Measurements from ENCODE around the gene KCNE3. TPM values are rescaled to one million over a fixed set of nuclear protein-coding genes. Genes with fewer than 3 reads are reported as not detected.
"Not testable (repeated sequence)": the region's sequence is repeated elsewhere in the genome, so short reads cannot be mapped to it uniquely, and the experiment has no call there.

The KCNE3 gene
- total RNA-seq, 6 experiments from 2014 or later: 0.09 TPM; not detected in 5

- peak; percentile 37 for DNase-seq
These were observed 50.0 kb downstream of the KCNE3 start for GRCh38 chr11:74417379-74417804.

GRCh38 chr11:74416974-74417373, 50.4 kb downstream of the KCNE3 start:
- H3K4me3 Mint-ChIP-seq; DNase-seq; H3K27me3 Mint-ChIP-seq (ENCODE audit: insufficient read depth); H3K9me3 Mint-ChIP-seq; H3K27ac Mint-ChIP-seq; H3K36me3 Mint-ChIP-seq (ENCODE audit: low read depth): not testable (repeated sequence)
- peaks cover 23% of the 10 kb centered on the region for H3K4me1 Mint-ChIP-seq (ENCODE audit: low read depth)

More at GRCh38 chr11:74417379-74417804, 50.0 kb downstream of the KCNE3 start:
- no peak for TF ChIP-seq CTCF (IDR thresholded peaks at IDR 0.05)
- H3K9me3 Mint-ChIP-seq: no peaks in the 10 kb centered on the region
- peaks cover 4% of the 10 kb centered on the region for H3K27me3 Mint-ChIP-seq (ENCODE audit: insufficient read depth)
- H3K4me1 Mint-ChIP-seq (ENCODE audit: low read depth): peaks cover 23% of the 10 kb centered on the region
- H3K4me3 Mint-ChIP-seq: no peak overlapping the region
- H3K27ac Mint-ChIP-seq: no peak overlapping the region
- H3K36me3 Mint-ChIP-seq (ENCODE audit: low read depth): no peaks in the 10 kb centered on the region

GRCh38 chr11:74412733-74413359, 54.5 kb downstream of the KCNE3 start:
- Mint-ChIP-seq H3K27ac (no peak overlapping the region), H3K4me3 (no peak overlapping the region), H3K9me3 (no peaks in the 10 kb centered on the region), H3K4me1 (ENCODE audit: low read depth) (peaks cover 7% of the 10 kb centered on the region; the same call in 1 of the 2 replicates), H3K36me3 (ENCODE audit: low read depth) (no peaks in the 10 kb centered on the region), H3K27me3 (ENCODE audit: insufficient read depth) (peaks cover 17% of the 10 kb centered on the region)
- DNase-seq: no peak
- no peak for TF ChIP-seq CTCF (IDR thresholded peaks at IDR 0.05)

- Mint-ChIP-seq H3K27ac (no peak overlapping the region), H3K36me3 (ENCODE audit: low read depth) (no peaks in the 10 kb centered on the region), H3K27me3 (ENCODE audit: insufficient read depth) (peaks cover 18% of the 10 kb centered on the region), H3K4me1 (ENCODE audit: low read depth) (peaks cover 2% of the 10 kb centered on the region; the same call in 1 of the 2 replicates), H3K9me3 (no peaks in the 10 kb centered on the region), H3K4me3 (no peak overlapping the region)
- DNase-seq: no peak
- no peak for TF ChIP-seq CTCF (IDR thresholded peaks at IDR 0.05)
These were observed 55.0 kb downstream of the KCNE3 start for GRCh38 chr11:74412321-74412720.

GRCh38 chr11:74409633-74410032, 57.7 kb downstream of the KCNE3 start:
- no peak for TF ChIP-seq CTCF (IDR thresholded peaks at IDR 0.05)
- H3K36me3 Mint-ChIP-seq (ENCODE audit: low read depth): no peaks in the 10 kb centered on the region
- peaks cover 26% of the 10 kb centered on the region for H3K27me3 Mint-ChIP-seq (ENCODE audit: insufficient read depth)
- H3K4me1 Mint-ChIP-seq (ENCODE audit: low read depth): no peaks in the 10 kb centered on the region; the same call in 1 of the 2 replicates
- H3K27ac Mint-ChIP-seq: no peak overlapping the region
- H3K4me3 Mint-ChIP-seq: no peak overlapping the region
- DNase-seq: no peak
- no peaks in the 10 kb centered on the region for H3K9me3 Mint-ChIP-seq

Other genes with a start within 250 kb of the KCNE3 start
- 1 to 10 TPM in 4 of 6 experiments, under 1 TPM in 2; 0.94 to 5.2 (median 1.1) TPM for gene P4HA3, start 155.9 kb downstream of the KCNE3 start, total RNA-seq (2021; fragmentation: NEBNext Ultra II Directional; extraction: Animal tissue kit (Norgen Biotek cat#: 25700))
- 1 to 10 TPM; 1.2 to 3.2 (median 1.6) TPM for gene PGM2L1, start 69.1 kb downstream of the KCNE3 start, total RNA-seq (2021; fragmentation: NEBNext Ultra II Directional; extraction: Animal tissue kit (Norgen Biotek cat#: 25700))
- 1 to 10 TPM in 4 of 6 experiments, under 1 TPM in 2; 0.63 to 2.0 (median 1.3) TPM for gene LIPT2, start 26.2 kb upstream of the KCNE3 start, total RNA-seq (2021; fragmentation: NEBNext Ultra II Directional; extraction: Animal tissue kit (Norgen Biotek cat#: 25700))
- 10 to 100 TPM; 10.1 to 17.5 (median 15.3) TPM for gene POLD3, start 125.0 kb upstream of the KCNE3 start, total RNA-seq (2021; fragmentation: NEBNext Ultra II Directional; extraction: Animal tissue kit (Norgen Biotek cat#: 25700))